Astrocyte (in vitro differentiated cells and primary cell): Measurements from ENCODE around the gene SPAG8.

Source experiments
- CTCF ChIP-seq: IDR thresholded peaks from 2 replicates; pipeline ENCODE4 v1.5.1; 2011; ENCODE audit warnings: low read depth, mild to moderate bottlenecking, inconsistent platforms, low read length, moderate library complexity; ENCODE audit not compliant: insufficient read depth
- EZH2 ChIP-seq: IDR thresholded peaks from 2 replicates; pipeline ENCODE4 v1.6.1; 2012; ENCODE audit warnings: mild to moderate bottlenecking, low read length, inconsistent platforms; ENCODE audit not compliant: insufficient read depth

GRCh38 chr9:35829764-35830096 lies 17.7 kb upstream of the SPAG8 start:
- no peak for TF ChIP-seq CTCF
- no peak for TF ChIP-seq EZH2
